ENCODE data around the gene EPB41L5. TPM values are rescaled to one million over a fixed set of nuclear protein-coding genes. Genes with fewer than 3 reads are reported as not detected.
"Not testable (repeated sequence)": the region's sequence is repeated elsewhere in the genome, so short reads cannot be mapped to it uniquely, and the experiment has no call there.

EPB41L5 gene
- total RNA-seq, 2 donors from 2014 or later: 3.2 to 9.2 TPM

- H3K36me3 Mint-ChIP-seq: peaks cover 7% of the 10 kb centered on the region in 2 donors
- H3K27ac Mint-ChIP-seq: no peak overlapping the region
- DNase-seq (ENCODE audit: low spot score in 2 of 2): no peak
- ATAC-seq: no peak
- no peaks in the 10 kb centered on the region for H3K9me3 Mint-ChIP-seq
Measured at GRCh38 chr2:120018549-120018948, 5.7 kb downstream of the EPB41L5 start.

- DNase-seq (ENCODE audit: low spot score in 2 of 2): no peak
- Mint-ChIP-seq H3K27ac (no peak overlapping the region), H3K36me3 (peaks cover 15 to 24% of the 10 kb centered on the region in 2 donors), H3K9me3 (peaks cover 5% of the 10 kb centered on the region in 2 donors)
- ATAC-seq: no peak
Measured at GRCh38 chr2:120020554-120020953, 7.7 kb downstream of the EPB41L5 start.

GRCh38 chr2:120022505-120022904 lies 9.6 kb downstream of the EPB41L5 start:
- not testable (repeated sequence) for ATAC-seq; H3K9me3 Mint-ChIP-seq; DNase-seq (ENCODE audit: low spot score in 2 of 2); H3K27ac Mint-ChIP-seq
- H3K36me3 Mint-ChIP-seq: peaks cover 15 to 24% of the 10 kb centered on the region in 2 donors

- H3K36me3 Mint-ChIP-seq: peaks cover 15 to 24% of the 10 kb centered on the region in 2 donors
- H3K27ac Mint-ChIP-seq: no peak overlapping the region
- H3K9me3 Mint-ChIP-seq: peaks cover 5% of the 10 kb centered on the region in 2 donors
- no peak for ATAC-seq
- DNase-seq (ENCODE audit: low spot score in 2 of 2): no peak
Measured at GRCh38 chr2:120026890-120027289, 14.0 kb downstream of the EPB41L5 start.

- peaks cover 9 to 14% of the 10 kb centered on the region in 2 donors for H3K36me3 Mint-ChIP-seq
- H3K9me3 Mint-ChIP-seq: peaks cover 5% of the 10 kb centered on the region in 2 donors
- DNase-seq (ENCODE audit: low spot score in 2 of 2): no peak
- no peak for ATAC-seq
- no peak overlapping the region for H3K27ac Mint-ChIP-seq
Measured at GRCh38 chr2:120028795-120029194, 15.9 kb downstream of the EPB41L5 start.

GRCh38 chr2:120029672-120030640 lies 17.1 kb downstream of the EPB41L5 start:
- ATAC-seq: no peak
- no peak for DNase-seq (ENCODE audit: low spot score in 2 of 2)
- H3K9me3 Mint-ChIP-seq: peaks cover 5% of the 10 kb centered on the region in 2 donors
- H3K27ac Mint-ChIP-seq: no peak overlapping the region
- peaks cover 6% of the 10 kb centered on the region in 2 donors for H3K36me3 Mint-ChIP-seq

GRCh38 chr2:120032297-120032696 lies 19.4 kb downstream of the EPB41L5 start:
- no peaks in the 10 kb centered on the region for H3K9me3 Mint-ChIP-seq
- no peak overlapping the region for H3K27ac Mint-ChIP-seq
- DNase-seq (ENCODE audit: low spot score in 2 of 2): no peak
- H3K36me3 Mint-ChIP-seq: no peaks in the 10 kb centered on the region
- no peak for ATAC-seq

- DNase-seq (ENCODE audit: low spot score in 2 of 2) (no peak), ATAC-seq (no peak)
- Mint-ChIP-seq H3K36me3 (no peaks in the 10 kb centered on the region), H3K27ac (no peak overlapping the region), H3K9me3 (peaks cover 0 to 3% of the 10 kb centered on the region in 2 donors)
Measured at GRCh38 chr2:120034027-120034426, 21.1 kb downstream of the EPB41L5 start.

GRCh38 chr2:120034621-120035020 lies 21.7 kb downstream of the EPB41L5 start:
- ATAC-seq (no peak), DNase-seq (ENCODE audit: low spot score in 2 of 2) (no peak)
- H3K27ac Mint-ChIP-seq: no peak overlapping the region

GRCh38 chr2:120036145-120036544 lies 23.3 kb downstream of the EPB41L5 start:
- ATAC-seq: no peak
- no peaks in the 10 kb centered on the region for H3K36me3 Mint-ChIP-seq
- DNase-seq (ENCODE audit: low spot score in 2 of 2): no peak
- H3K27ac Mint-ChIP-seq: no peak overlapping the region
- H3K9me3 Mint-ChIP-seq: peaks cover 0 to 6% of the 10 kb centered on the region in 2 donors

More at GRCh38 chr2:120034621-120035020, 21.7 kb downstream of the EPB41L5 start:
- peaks cover 0 to 6% of the 10 kb centered on the region in 2 donors for H3K9me3 Mint-ChIP-seq
- H3K36me3 Mint-ChIP-seq: no peaks in the 10 kb centered on the region

- H3K27ac Mint-ChIP-seq: no peak overlapping the region
- DNase-seq (ENCODE audit: low spot score in 2 of 2) (no peak), ATAC-seq (no peak)
- H3K9me3 Mint-ChIP-seq: peaks cover 0 to 6% of the 10 kb centered on the region in 2 donors
- H3K36me3 Mint-ChIP-seq: peaks cover 0 to 5% of the 10 kb centered on the region in 2 donors
Measured at GRCh38 chr2:120037995-120038541, 25.2 kb downstream of the EPB41L5 start.

GRCh38 chr2:120042359-120042758 lies 29.5 kb downstream of the EPB41L5 start:
- ATAC-seq (no peak), DNase-seq (ENCODE audit: low spot score in 2 of 2) (no peak)
- Mint-ChIP-seq H3K36me3 (peaks cover 0 to 9% of the 10 kb centered on the region in 2 donors), H3K9me3 (peaks cover 3 to 10% of the 10 kb centered on the region in 2 donors), H3K27ac (no peak overlapping the region)

GRCh38 chr2:120044336-120044735 lies 31.5 kb downstream of the EPB41L5 start:
- Mint-ChIP-seq H3K27ac (no peak overlapping the region), H3K9me3 (peaks cover 15 to 21% of the 10 kb centered on the region in 2 donors), H3K36me3 (peaks cover 18 to 25% of the 10 kb centered on the region in 2 donors)
- ATAC-seq: no peak
- DNase-seq (ENCODE audit: low spot score in 2 of 2): no peak

- Mint-ChIP-seq H3K36me3 (peaks cover 23 to 38% of the 10 kb centered on the region in 2 donors), H3K9me3 (peaks cover 17 to 24% of the 10 kb centered on the region in 2 donors)
- not testable (repeated sequence) for DNase-seq (ENCODE audit: low spot score in 2 of 2); H3K27ac Mint-ChIP-seq; ATAC-seq
Measured at GRCh38 chr2:120045775-120046174, 32.9 kb downstream of the EPB41L5 start.

- H3K9me3 Mint-ChIP-seq: peaks cover 17 to 24% of the 10 kb centered on the region in 2 donors
- not testable (repeated sequence) for ATAC-seq; DNase-seq (ENCODE audit: low spot score in 2 of 2); H3K27ac Mint-ChIP-seq
- peaks cover 25 to 40% of the 10 kb centered on the region in 2 donors for H3K36me3 Mint-ChIP-seq
Measured at GRCh38 chr2:120046252-120046651, 33.4 kb downstream of the EPB41L5 start.

GRCh38 chr2:120052597-120052996 lies 39.7 kb downstream of the EPB41L5 start:
- no peak overlapping the region for H3K27ac Mint-ChIP-seq
- ATAC-seq (no peak), DNase-seq (ENCODE audit: low spot score in 2 of 2) (no peak)
- peaks cover 14 to 23% of the 10 kb centered on the region in 2 donors for H3K9me3 Mint-ChIP-seq
- peaks cover 39 to 44% of the 10 kb centered on the region in 2 donors for H3K36me3 Mint-ChIP-seq

GRCh38 chr2:120053891-120054290 lies 41.0 kb downstream of the EPB41L5 start:
- ATAC-seq (no peak), DNase-seq (ENCODE audit: low spot score in 2 of 2) (no peak)
- peaks cover 26 to 33% of the 10 kb centered on the region in 2 donors for H3K36me3 Mint-ChIP-seq
- peaks cover 7 to 11% of the 10 kb centered on the region in 2 donors for H3K9me3 Mint-ChIP-seq
- H3K27ac Mint-ChIP-seq: no peak overlapping the region
